IMR-90 (cell line): Measurements from ENCODE around the gene DIP2C.

Experiments used
- CTCF ChIP-seq: conservative IDR thresholded peaks from 2 replicates; pipeline ENCODE4 v1.5.1; 2012; ENCODE audit warnings: mild to moderate bottlenecking, low read depth, low read length, improper control_type of control experiment
- FOS ChIP-seq: fragments of 150-350 bp; IDR thresholded peaks from 2 replicates; pipeline ENCODE4 v1.6.1; 2016; ENCODE audit warnings: low read depth, low read length
- MXI1 ChIP-seq: IDR thresholded peaks from 2 replicates; pipeline ENCODE4 v1.6.1; 2012; ENCODE audit warnings: low read depth, mild to moderate bottlenecking, low read length, moderate library complexity, borderline replicate concordance
- NFE2L2 ChIP-seq: fragments of 150-350 bp; IDR thresholded peaks from 2 replicates; pipeline ENCODE4 v1.6.1; 2016; ENCODE audit warnings: low read depth, mild to moderate bottlenecking, low read length
- POLR2A ChIP-seq: IDR thresholded peaks from 2 replicates; pipeline ENCODE4 v1.6.1; 2012; ENCODE audit warnings: mild to moderate bottlenecking, low read depth, low read length
- RAD21 ChIP-seq: IDR thresholded peaks from 2 replicates; pipeline ENCODE4 v1.6.1; 2012; ENCODE audit warnings: low read length, improper control_type of control experiment
- RFX5 ChIP-seq: IDR thresholded peaks from 2 replicates; pipeline ENCODE4 v1.8.0; 2012; ENCODE audit warnings: low read depth, mild to moderate bottlenecking, low read length, moderate library complexity
- SMC3 ChIP-seq: fragments of 150-350 bp; IDR thresholded peaks from 2 replicates; pipeline ENCODE4 v1.6.1; 2016; ENCODE audit warnings: low read depth, mild to moderate bottlenecking, antibody characterized with exemption, low read length, moderate library complexity

- no peak for TF ChIP-seq RAD21
- no peak for TF ChIP-seq CTCF
- TF ChIP-seq FOS: no peak
- no peak; the same call in 1 of the 2 replicates for TF ChIP-seq POLR2A
- TF ChIP-seq MXI1: no peak
- TF ChIP-seq NFE2L2: no peak
- TF ChIP-seq SMC3: no peak
- no peak for TF ChIP-seq RFX5
These were observed 382 bp downstream of the DIP2C start for GRCh38 chr10:689121-689451.
